Liver (tissue), 9 donors: Measurements from ENCODE around the gene RASGRP4. TPM values are rescaled to one million over a fixed set of nuclear protein-coding genes. Genes with fewer than 3 reads are reported as not detected.

Experiments
- DNase-seq: peaks from one replicate; pipeline ENCODE4 v3.0.0-alpha.2; 2017; ENCODE audit warnings: low spot score
- H3K27ac ChIP-seq, 2 donors: one replicate each; pipeline ENCODE4 v1.7.0; 2013; ENCODE audit warnings: inconsistent platforms in 2 of 2, low read length in 2 of 2, control low read depth in 1 of 2, low read depth in 1 of 2, mild to moderate bottlenecking in 1 of 2
- H3K27me3 ChIP-seq, 4 donors: one replicate each; pipeline versions ENCODE4 v1.6.1 to v1.7.0; 2013; ENCODE audit warnings: low read length in 3 of 4, inconsistent platforms in 1 of 4, mild to moderate bottlenecking in 1 of 4, moderate library complexity in 1 of 4; ENCODE audit not compliant: control insufficient read depth in 4 of 4, insufficient read depth in 4 of 4
- H3K36me3 ChIP-seq, 4 donors: one replicate each; pipeline versions ENCODE4 v1.6.1 to v1.7.0; 2013; ENCODE audit warnings: low read length in 3 of 4, mild to moderate bottlenecking in 3 of 4, low read depth in 1 of 4, moderate library complexity in 1 of 4; ENCODE audit not compliant: control insufficient read depth in 4 of 4, insufficient read depth in 3 of 4
- H3K4me1 ChIP-seq, 4 donors: one replicate each; pipeline versions ENCODE4 v1.6.1 to v1.7.0; 2013; ENCODE audit warnings: low read length in 3 of 4, mild to moderate bottlenecking in 3 of 4, moderate library complexity in 1 of 4; ENCODE audit not compliant: control insufficient read depth in 4 of 4, insufficient read depth in 4 of 4
- H3K4me3 ChIP-seq, 3 donors: one replicate each; pipeline versions ENCODE4 v1.6.1 to v1.7.0; 2013; ENCODE audit warnings: low read length in 3 of 3, control low read depth in 1 of 3, low read depth in 1 of 3, mild to moderate bottlenecking in 1 of 3
- H3K9ac ChIP-seq, 2 donors: one replicate each; pipeline ENCODE4 v1.7.0; 2013; ENCODE audit warnings: low read length in 2 of 2, mild to moderate bottlenecking in 2 of 2, moderate library complexity in 2 of 2, control low read depth in 1 of 2, low read depth in 1 of 2
- H3K9me3 ChIP-seq, 4 donors: one replicate each; pipeline versions ENCODE4 v1.6.1 to v1.7.0; 2013; ENCODE audit warnings: low read length in 3 of 4; ENCODE audit not compliant: control insufficient read depth in 4 of 4
- FOXA2 ChIP-seq: IDR thresholded peaks from 2 replicates; pipeline ENCODE4 v1.6.1; 2016; ENCODE audit warnings: antibody characterized with exemption
- HNF4A ChIP-seq, 2 donors: conservative IDR thresholded peaks; 2 replicates each; pipeline ENCODE4 v1.6.1; 2016; ENCODE audit warnings: antibody characterized with exemption in 2 of 2, mild to moderate bottlenecking in 2 of 2
- TAF1 ChIP-seq: conservative IDR thresholded peaks from 2 replicates; pipeline ENCODE4 v1.6.1; 2016; ENCODE audit warnings: antibody characterized with exemption, mild to moderate bottlenecking
- WGBS: extraction: QIAGEN DNeasy Blood & Tissue Kit; methylation state at CpG from one replicate; pipeline ENCODE4 v1.1.7; 2013; 5-methylcytosine and 5-hydroxymethylcytosine counted together
- polyA plus RNA-seq, 2 donors: library from polyadenylated mRNA; stranded (reverse) in 1 of 2; unstranded in 1 of 2; fragments of 200-250 nt in 1 of 2; fragments of >200 nt in 1 of 2; fragmentation: Nextera tagmentation in 1 of 2; extraction: Ambion mirVana in 1 of 2; gene quantifications; one replicate each; pipeline versions ENCODE4 v1.2.1 to v1.2.3, GENCODE V29; 2013 to 2015
- total RNA-seq, 2 donors: library from RNA; depleted of rRNA; stranded (reverse); fragments of >200 nt; gene quantifications; one replicate each; pipeline ENCODE4 v1.2.3, GENCODE V29; 2014
- TF ChIP-seq, protein P1 (sequence below): IDR thresholded peaks from 2 replicates; pipeline ENCODE4 v1.6.1; 2016; ENCODE audit warnings: antibody characterized with exemption
- TF ChIP-seq, protein P2 (sequence below): IDR thresholded peaks from 2 replicates; pipeline ENCODE4 v1.6.1; 2016; ENCODE audit warnings: antibody characterized with exemption
- TF ChIP-seq, protein P3 (sequence below): IDR thresholded peaks from 2 replicates; pipeline ENCODE4 v1.6.1; 2016; ENCODE audit warnings: antibody characterized with exemption, mild to moderate bottlenecking
- TF ChIP-seq, protein P4 (sequence below): IDR thresholded peaks from 2 replicates; pipeline ENCODE4 v1.6.1; 2016; ENCODE audit warnings: antibody characterized with exemption
- donor health status: healthy.
- donor health status: healthy.
- donor health status: healthy.
- donor health status: healthy.
- donor health status: healthy.

The RASGRP4 gene
- total and polyA plus RNA-seq, 4 donors = 0.60 to 2.4 (median 1.6) TPM

DNA sequence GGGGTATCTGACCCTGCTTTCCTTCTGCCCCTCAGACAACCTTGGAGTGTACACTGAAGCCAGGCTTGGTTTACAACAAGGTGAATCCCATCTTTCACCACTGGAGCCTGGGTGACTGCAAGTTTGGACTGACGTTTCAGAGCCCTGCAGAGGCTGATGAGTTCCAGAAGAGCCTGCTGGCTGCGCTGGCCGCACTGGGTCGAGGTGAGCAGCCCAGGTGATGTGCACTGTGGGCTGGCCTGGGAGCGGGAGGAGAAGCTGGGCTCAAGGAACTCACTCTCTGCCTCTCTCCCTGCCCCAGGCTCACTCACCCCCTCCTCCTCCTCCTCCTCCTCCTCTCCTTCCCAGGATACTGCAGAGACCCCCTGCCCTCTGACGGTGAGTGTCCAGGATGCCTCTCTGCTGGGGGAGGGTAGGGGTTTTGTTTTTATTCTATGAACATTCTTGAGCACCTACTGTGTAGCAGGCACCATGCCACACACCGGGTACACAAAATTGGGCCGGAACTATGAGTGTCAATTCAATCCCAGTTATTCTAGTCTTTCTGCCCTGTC is 34.0 kb downstream of the RASGRP4 start:
- no peak overlapping the region for H3K27ac ChIP-seq
- no peak for DNase-seq
- H3K9me3 ChIP-seq = no peaks in the 10 kb centered on the region
- no peak overlapping the region for H3K4me3 ChIP-seq
- H3K9ac ChIP-seq = no peak overlapping the region
- H3K4me1 ChIP-seq = peaks cover 7 to 14% (median 10%) of the 10 kb centered on the region in 4 donors
- 69% methylated on average over 8 of the region's 8 CpGs for WGBS
- H3K27me3 ChIP-seq = peaks cover 0 to 5% (median 0%) of the 10 kb centered on the region in 4 donors
- no peaks in the 10 kb centered on the region for H3K36me3 ChIP-seq
- TF ChIP-seq, protein P1, sequence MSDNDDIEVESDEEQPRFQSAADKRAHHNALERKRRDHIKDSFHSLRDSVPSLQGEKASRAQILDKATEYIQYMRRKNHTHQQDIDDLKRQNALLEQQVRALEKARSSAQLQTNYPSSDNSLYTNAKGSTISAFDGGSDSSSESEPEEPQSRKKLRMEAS = no peak
- TF ChIP-seq, protein P2, sequence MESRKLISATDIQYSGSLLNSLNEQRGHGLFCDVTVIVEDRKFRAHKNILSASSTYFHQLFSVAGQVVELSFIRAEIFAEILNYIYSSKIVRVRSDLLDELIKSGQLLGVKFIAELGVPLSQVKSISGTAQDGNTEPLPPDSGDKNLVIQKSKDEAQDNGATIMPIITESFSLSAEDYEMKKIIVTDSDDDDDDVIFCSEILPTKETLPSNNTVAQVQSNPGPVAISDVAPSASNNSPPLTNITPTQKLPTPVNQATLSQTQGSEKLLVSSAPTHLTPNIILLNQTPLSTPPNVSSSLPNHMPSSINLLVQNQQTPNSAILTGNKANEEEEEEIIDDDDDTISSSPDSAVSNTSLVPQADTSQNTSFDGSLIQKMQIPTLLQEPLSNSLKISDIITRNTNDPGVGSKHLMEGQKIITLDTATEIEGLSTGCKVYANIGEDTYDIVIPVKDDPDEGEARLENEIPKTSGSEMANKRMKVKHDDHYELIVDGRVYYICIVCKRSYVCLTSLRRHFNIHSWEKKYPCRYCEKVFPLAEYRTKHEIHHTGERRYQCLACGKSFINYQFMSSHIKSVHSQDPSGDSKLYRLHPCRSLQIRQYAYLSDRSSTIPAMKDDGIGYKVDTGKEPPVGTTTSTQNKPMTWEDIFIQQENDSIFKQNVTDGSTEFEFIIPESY = no peak

DNA sequence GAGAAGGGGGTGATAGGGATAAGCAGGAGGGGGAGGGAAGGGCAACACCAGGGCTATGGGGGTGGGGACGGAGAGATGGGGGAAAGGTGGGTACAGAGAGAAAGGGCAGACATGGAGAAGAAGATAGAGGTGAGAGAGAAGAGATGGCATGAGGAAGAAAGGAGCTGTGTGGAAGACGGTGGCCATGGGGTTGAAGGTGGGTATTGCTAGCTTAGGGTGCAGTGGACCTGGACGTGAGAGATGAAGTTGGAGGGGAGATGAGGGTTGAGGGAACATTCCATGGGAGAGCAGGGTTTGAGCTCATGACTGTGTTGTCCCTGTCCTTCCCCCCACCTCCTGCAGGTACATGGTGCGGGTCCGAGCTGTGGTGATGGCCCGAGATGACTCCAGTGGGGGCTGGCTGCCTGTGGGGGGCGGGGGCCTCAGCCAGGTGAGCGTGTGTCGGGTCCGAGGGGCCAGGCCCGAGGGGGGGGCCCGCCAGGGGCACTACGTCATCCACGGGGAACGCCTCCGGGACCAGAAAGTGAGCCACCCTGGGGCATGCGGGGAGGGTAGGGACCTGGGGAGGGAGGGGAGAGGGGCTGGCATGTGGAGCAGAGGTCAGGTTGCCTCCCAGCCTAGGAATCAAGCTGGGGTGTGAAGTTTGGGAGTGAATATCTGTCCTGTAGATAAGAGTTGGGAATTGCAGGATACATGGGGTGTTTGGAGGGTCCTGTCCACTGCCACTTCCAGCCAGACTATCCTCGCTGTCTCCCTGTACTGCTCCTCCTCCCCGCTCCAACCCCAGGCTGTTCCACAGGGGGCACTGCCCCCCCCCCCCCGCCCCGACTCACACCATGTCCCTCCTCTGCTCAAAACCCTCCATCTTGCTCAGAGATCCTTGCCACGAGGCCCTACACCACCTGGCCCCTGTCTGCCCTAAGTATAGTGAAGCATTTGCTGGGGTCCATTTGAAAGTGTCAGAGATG is 35.8 kb downstream of the RASGRP4 start:
- WGBS = 44% methylated on average over 22 of the region's 22 CpGs
- H3K4me1 ChIP-seq = peaks cover 7 to 23% (median 16%) of the 10 kb centered on the region in 4 donors
- no peak overlapping the region for H3K9ac ChIP-seq
- no peak overlapping the region for H3K4me3 ChIP-seq
- no peaks in the 10 kb centered on the region for H3K9me3 ChIP-seq
- peaks cover 0 to 5% (median 0%) of the 10 kb centered on the region in 4 donors for H3K27me3 ChIP-seq
- no peak overlapping the region for H3K27ac ChIP-seq
- DNase-seq = no peak
- no peaks in the 10 kb centered on the region for H3K36me3 ChIP-seq
- TF ChIP-seq, protein P3, sequence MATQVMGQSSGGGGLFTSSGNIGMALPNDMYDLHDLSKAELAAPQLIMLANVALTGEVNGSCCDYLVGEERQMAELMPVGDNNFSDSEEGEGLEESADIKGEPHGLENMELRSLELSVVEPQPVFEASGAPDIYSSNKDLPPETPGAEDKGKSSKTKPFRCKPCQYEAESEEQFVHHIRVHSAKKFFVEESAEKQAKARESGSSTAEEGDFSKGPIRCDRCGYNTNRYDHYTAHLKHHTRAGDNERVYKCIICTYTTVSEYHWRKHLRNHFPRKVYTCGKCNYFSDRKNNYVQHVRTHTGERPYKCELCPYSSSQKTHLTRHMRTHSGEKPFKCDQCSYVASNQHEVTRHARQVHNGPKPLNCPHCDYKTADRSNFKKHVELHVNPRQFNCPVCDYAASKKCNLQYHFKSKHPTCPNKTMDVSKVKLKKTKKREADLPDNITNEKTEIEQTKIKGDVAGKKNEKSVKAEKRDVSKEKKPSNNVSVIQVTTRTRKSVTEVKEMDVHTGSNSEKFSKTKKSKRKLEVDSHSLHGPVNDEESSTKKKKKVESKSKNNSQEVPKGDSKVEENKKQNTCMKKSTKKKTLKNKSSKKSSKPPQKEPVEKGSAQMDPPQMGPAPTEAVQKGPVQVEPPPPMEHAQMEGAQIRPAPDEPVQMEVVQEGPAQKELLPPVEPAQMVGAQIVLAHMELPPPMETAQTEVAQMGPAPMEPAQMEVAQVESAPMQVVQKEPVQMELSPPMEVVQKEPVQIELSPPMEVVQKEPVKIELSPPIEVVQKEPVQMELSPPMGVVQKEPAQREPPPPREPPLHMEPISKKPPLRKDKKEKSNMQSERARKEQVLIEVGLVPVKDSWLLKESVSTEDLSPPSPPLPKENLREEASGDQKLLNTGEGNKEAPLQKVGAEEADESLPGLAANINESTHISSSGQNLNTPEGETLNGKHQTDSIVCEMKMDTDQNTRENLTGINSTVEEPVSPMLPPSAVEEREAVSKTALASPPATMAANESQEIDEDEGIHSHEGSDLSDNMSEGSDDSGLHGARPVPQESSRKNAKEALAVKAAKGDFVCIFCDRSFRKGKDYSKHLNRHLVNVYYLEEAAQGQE = no peak
- TF ChIP-seq HNF4A (conservative IDR thresholded peaks at IDR 0.05) (no peak), FOXA2 (no peak), TAF1 (no peak)
- TF ChIP-seq, protein P4, sequence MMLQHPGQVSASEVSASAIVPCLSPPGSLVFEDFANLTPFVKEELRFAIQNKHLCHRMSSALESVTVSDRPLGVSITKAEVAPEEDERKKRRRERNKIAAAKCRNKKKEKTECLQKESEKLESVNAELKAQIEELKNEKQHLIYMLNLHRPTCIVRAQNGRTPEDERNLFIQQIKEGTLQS = no peak
- TF ChIP-seq, protein P2 = no peak
